Astrocyte (in vitro differentiated cells and primary cell): Measurements from ENCODE around the gene ANKRD62. TPM values are rescaled to one million over a fixed set of nuclear protein-coding genes. Genes with fewer than 3 reads are reported as not detected.
A peak's percentile ranks its signal among the peaks of the same experiment; 100 is the strongest.
"Not testable (repeated sequence)": the region's sequence is repeated elsewhere in the genome, so short reads cannot be mapped to it uniquely, and the experiment has no call there.

ENCODE experiments used
- DNase-seq: peaks from one replicate; pipeline ENCODE4 v3.0.0-alpha.2; 2010; ENCODE audit warnings: low read depth
- FAIRE-seq: peaks from 2 replicates; lab custom pipeline; 2011; peaks lifted over from hg19 to GRCh38; lab: Jason Lieb, UNC
- H2AFZ ChIP-seq: 2 replicates; pipeline ENCODE4 v1.6.0; 2012; ENCODE audit warnings: low read depth, low read length, inconsistent platforms
- H3K27ac ChIP-seq: 2 replicates; pipeline ENCODE4 v1.5.1; 2011; ENCODE audit warnings: low read depth, low read length, inconsistent platforms
- H3K27me3 ChIP-seq: 2 replicates; pipeline ENCODE4 v1.6.0; 2011; ENCODE audit warnings: low read length, inconsistent platforms; ENCODE audit not compliant: insufficient read depth
- H3K36me3 ChIP-seq: 2 replicates; pipeline ENCODE4 v1.5.1; 2011; ENCODE audit warnings: low read length, inconsistent platforms; ENCODE audit not compliant: insufficient read depth
- H3K4me1 ChIP-seq: 2 replicates; pipeline ENCODE4 v1.5.1; 2011; ENCODE audit warnings: low read length, inconsistent platforms; ENCODE audit not compliant: insufficient read depth
- H3K4me2 ChIP-seq: 2 replicates; pipeline ENCODE4 v1.6.0; 2012; ENCODE audit warnings: low read length, inconsistent platforms
- H3K4me3 ChIP-seq: 2 replicates; pipeline ENCODE4 v1.5.1; 2011; ENCODE audit warnings: low read depth, mild to moderate bottlenecking, low read length, inconsistent platforms; ENCODE audit not compliant: insufficient read depth
- H3K79me2 ChIP-seq: 2 replicates; pipeline ENCODE4 v1.6.0; 2012; ENCODE audit warnings: mild to moderate bottlenecking, low read length, inconsistent platforms; ENCODE audit not compliant: insufficient read depth
- H3K9ac ChIP-seq: 2 replicates; pipeline ENCODE4 v1.6.0; 2012; ENCODE audit warnings: mild to moderate bottlenecking, low read length, inconsistent platforms
- H3K9me3 ChIP-seq: 2 replicates; pipeline ENCODE4 v1.5.1; 2012; ENCODE audit warnings: low read depth, mild to moderate bottlenecking, low read length, inconsistent platforms; ENCODE audit not compliant: insufficient read depth
- H4K20me1 ChIP-seq: 2 replicates; pipeline ENCODE4 v1.6.0; 2012; ENCODE audit warnings: low read length, inconsistent platforms; ENCODE audit not compliant: insufficient read depth
- H3K27ac Mint-ChIP-seq: one replicate; pipeline ENCODE4 v1.8.0; 2021; ENCODE audit warnings: mild to moderate bottlenecking, mixed read lengths; ENCODE audit not compliant: unreplicated experiment
- H3K27me3 Mint-ChIP-seq: one replicate; pipeline ENCODE4 v1.8.0; 2021; ENCODE audit warnings: low read depth, mixed read lengths; ENCODE audit not compliant: unreplicated experiment
- H3K36me3 Mint-ChIP-seq: one replicate; pipeline ENCODE4 v1.8.0; 2021; ENCODE audit warnings: low read depth, mixed read lengths; ENCODE audit not compliant: unreplicated experiment
- H3K4me1 Mint-ChIP-seq: one replicate; pipeline ENCODE4 v1.8.0; 2021; ENCODE audit warnings: low read depth, mixed read lengths; ENCODE audit not compliant: unreplicated experiment
- H3K4me3 Mint-ChIP-seq: one replicate; pipeline ENCODE4 v1.8.0; 2021; ENCODE audit warnings: mild to moderate bottlenecking, moderate library complexity, mixed read lengths; ENCODE audit not compliant: unreplicated experiment
- H3K9me3 Mint-ChIP-seq: one replicate; pipeline ENCODE4 v1.8.0; 2021; ENCODE audit warnings: mild to moderate bottlenecking, mixed read lengths; ENCODE audit not compliant: unreplicated experiment
- EZH2 ChIP-seq: IDR thresholded peaks from 2 replicates; pipeline ENCODE4 v1.6.1; 2012; ENCODE audit warnings: mild to moderate bottlenecking, low read length, inconsistent platforms; ENCODE audit not compliant: insufficient read depth
- total RNA-seq: library from RNA; stranded (reverse); gene quantifications from 2 replicates; pipeline ENCODE4 v1.2.1, GENCODE V29; 2021
- TF ChIP-seq, protein P1 (sequence below): IDR thresholded peaks from 2 replicates; pipeline ENCODE4 v1.5.1; 2011; ENCODE audit warnings: low read depth, mild to moderate bottlenecking, inconsistent platforms, low read length, moderate library complexity; ENCODE audit not compliant: insufficient read depth

ANKRD62 gene
- total RNA-seq, 1 donor from 2014 or later, result not detected

DNA sequence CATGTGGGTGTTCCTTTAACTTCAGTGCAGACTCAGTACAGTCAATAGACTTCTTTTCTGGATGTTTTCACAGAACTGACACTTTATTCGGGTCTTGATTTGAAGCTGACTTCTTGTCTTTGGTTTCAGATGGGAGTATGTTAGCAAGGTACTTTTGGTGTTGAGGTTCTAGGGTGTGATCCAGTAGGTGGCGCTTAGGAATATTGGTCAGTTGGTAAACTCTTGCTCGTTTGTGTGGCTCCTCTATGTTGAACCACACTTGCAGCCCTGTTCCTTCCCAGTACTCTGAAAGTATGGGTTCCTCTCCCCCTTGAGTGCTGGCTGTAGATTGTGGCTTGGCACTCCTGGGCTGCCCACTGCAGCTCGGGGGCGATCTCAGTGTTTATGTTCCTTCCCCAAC lies 48.1 kb downstream of the ANKRD62 start:
- H3K27me3 Mint-ChIP-seq, H3K4me2 ChIP-seq: not testable (repeated sequence)

DNA sequence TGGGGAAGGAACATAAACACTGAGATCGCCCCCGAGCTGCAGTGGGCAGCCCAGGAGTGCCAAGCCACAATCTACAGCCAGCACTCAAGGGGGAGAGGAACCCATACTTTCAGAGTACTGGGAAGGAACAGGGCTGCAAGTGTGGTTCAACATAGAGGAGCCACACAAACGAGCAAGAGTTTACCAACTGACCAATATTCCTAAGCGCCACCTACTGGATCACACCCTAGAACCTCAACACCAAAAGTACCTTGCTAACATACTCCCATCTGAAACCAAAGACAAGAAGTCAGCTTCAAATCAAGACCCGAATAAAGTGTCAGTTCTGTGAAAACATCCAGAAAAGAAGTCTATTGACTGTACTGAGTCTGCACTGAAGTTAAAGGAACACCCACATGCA lies 55.8 kb downstream of the ANKRD62 start:
- not testable (repeated sequence) for H4K20me1 ChIP-seq, H3K27ac Mint-ChIP-seq, H3K27ac ChIP-seq, H3K9me3 ChIP-seq, H3K36me3 Mint-ChIP-seq, H2AFZ ChIP-seq, H3K4me1 ChIP-seq, H3K36me3 ChIP-seq, H3K79me2 ChIP-seq, H3K27me3 Mint-ChIP-seq, H3K9me3 Mint-ChIP-seq, H3K4me1 Mint-ChIP-seq, H3K27me3 ChIP-seq, H3K4me2 ChIP-seq, H3K4me3 Mint-ChIP-seq, DNase-seq, H3K4me3 ChIP-seq, H3K9ac ChIP-seq
- peak; percentile 84 for FAIRE-seq

More for the DNA sequence above, 48.1 kb downstream of the ANKRD62 start:
- H3K9me3 Mint-ChIP-seq, result peaks cover 24% of the 10 kb centered on the region
- DNase-seq, H3K27ac ChIP-seq, H3K79me2 ChIP-seq, H3K36me3 ChIP-seq, H3K4me3 ChIP-seq, H3K36me3 Mint-ChIP-seq, H3K27ac Mint-ChIP-seq, H3K4me1 ChIP-seq, FAIRE-seq, H3K4me1 Mint-ChIP-seq, H2AFZ ChIP-seq, H3K9ac ChIP-seq, H3K9me3 ChIP-seq, H3K27me3 ChIP-seq, H3K4me3 Mint-ChIP-seq, H4K20me1 ChIP-seq: not testable (repeated sequence)

DNA sequence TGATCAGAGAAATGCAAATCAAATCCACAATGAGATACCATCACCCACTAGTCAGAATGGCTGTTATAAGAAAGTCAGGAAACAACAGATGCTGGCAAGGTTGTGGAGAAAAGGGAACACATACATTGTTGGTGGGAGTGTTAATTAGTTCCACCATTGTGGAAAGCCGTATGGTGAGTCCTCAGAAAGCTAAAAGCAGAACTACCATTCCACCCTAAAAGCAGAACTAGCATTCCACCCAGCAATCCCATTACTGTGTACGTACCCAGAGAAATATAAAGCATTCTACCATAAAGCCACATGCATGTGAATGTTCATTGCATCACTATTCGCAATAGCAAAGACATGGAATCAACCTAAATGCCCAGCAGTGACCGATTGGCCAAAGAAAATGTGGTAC lies 60.7 kb downstream of the ANKRD62 start:
- no peaks in the 10 kb centered on the region for H3K4me1 ChIP-seq
- H3K36me3 ChIP-seq, result no peaks in the 10 kb centered on the region
- TF ChIP-seq, protein P1, sequence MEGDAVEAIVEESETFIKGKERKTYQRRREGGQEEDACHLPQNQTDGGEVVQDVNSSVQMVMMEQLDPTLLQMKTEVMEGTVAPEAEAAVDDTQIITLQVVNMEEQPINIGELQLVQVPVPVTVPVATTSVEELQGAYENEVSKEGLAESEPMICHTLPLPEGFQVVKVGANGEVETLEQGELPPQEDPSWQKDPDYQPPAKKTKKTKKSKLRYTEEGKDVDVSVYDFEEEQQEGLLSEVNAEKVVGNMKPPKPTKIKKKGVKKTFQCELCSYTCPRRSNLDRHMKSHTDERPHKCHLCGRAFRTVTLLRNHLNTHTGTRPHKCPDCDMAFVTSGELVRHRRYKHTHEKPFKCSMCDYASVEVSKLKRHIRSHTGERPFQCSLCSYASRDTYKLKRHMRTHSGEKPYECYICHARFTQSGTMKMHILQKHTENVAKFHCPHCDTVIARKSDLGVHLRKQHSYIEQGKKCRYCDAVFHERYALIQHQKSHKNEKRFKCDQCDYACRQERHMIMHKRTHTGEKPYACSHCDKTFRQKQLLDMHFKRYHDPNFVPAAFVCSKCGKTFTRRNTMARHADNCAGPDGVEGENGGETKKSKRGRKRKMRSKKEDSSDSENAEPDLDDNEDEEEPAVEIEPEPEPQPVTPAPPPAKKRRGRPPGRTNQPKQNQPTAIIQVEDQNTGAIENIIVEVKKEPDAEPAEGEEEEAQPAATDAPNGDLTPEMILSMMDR, result no peak
- no peak for TF ChIP-seq EZH2
- H4K20me1 ChIP-seq, result no peaks in the 10 kb centered on the region
- no peak overlapping the region for H3K27ac ChIP-seq
- no peak overlapping the region for H2AFZ ChIP-seq
- H3K27me3 Mint-ChIP-seq, result no peaks in the 10 kb centered on the region
- H3K4me3 ChIP-seq, result no peak overlapping the region
- no peak overlapping the region for H3K9ac ChIP-seq
- peaks cover 5% of the 10 kb centered on the region for H3K9me3 Mint-ChIP-seq
- peaks cover 1% of the 10 kb centered on the region for H3K4me1 Mint-ChIP-seq
- DNase-seq, result no peak
- H3K27ac Mint-ChIP-seq, result no peak overlapping the region
- H3K9me3 ChIP-seq, result no peaks in the 10 kb centered on the region
- H3K27me3 ChIP-seq, result peaks cover 6% of the 10 kb centered on the region
- no peak overlapping the region for H3K4me2 ChIP-seq
- H3K4me3 Mint-ChIP-seq, result no peak overlapping the region
- no peaks in the 10 kb centered on the region for H3K79me2 ChIP-seq
- H3K36me3 Mint-ChIP-seq, result no peaks in the 10 kb centered on the region
- no peak for FAIRE-seq

DNA sequence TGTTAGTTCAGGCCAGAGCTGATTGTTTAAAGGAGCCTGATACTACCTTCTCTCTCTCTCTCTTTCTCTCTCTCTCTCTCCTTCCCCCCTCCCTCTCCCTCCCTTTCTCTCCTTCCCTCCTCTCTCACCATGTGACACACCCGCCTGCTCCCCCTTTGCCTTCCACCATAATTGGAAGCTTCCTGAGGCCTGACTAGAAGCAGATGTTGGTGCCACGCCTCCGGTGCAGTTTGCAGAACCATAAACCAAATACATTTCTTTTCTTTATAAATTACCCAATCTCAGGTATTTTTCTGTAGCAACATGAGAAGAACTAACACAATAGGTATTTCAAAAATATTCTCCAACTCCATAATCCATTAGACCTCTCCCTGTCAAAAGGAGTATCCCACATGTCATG lies 62.4 kb downstream of the ANKRD62 start:
- Histone ChIP-seq H3K4me1 (no peaks in the 10 kb centered on the region), H3K79me2 (no peaks in the 10 kb centered on the region), H3K27me3 (peaks cover 6% of the 10 kb centered on the region), H3K27ac (no peak overlapping the region), H3K36me3 (no peaks in the 10 kb centered on the region), H3K9ac (no peak overlapping the region), H3K4me3 (no peak overlapping the region), H4K20me1 (no peaks in the 10 kb centered on the region), H2AFZ (no peak overlapping the region), H3K4me2 (no peak overlapping the region), H3K9me3 (no peaks in the 10 kb centered on the region)
- FAIRE-seq (no peak), DNase-seq (no peak)
- H3K9me3 Mint-ChIP-seq, result peaks cover 5% of the 10 kb centered on the region
- H3K4me3 Mint-ChIP-seq, result no peak overlapping the region
- no peak for TF ChIP-seq EZH2
- TF ChIP-seq, protein P1, result no peak
- no peaks in the 10 kb centered on the region for H3K36me3 Mint-ChIP-seq
- no peaks in the 10 kb centered on the region for H3K27me3 Mint-ChIP-seq
- peaks cover 2% of the 10 kb centered on the region for H3K4me1 Mint-ChIP-seq
- no peak overlapping the region for H3K27ac Mint-ChIP-seq
